Measurements from ENCODE around the gene MCC.

GRCh38 chr5:113364466-113364865 lies 123.8 kb downstream of the MCC start:
- TF ChIP-seq CTCF (IDR thresholded peaks at IDR 0.05) = no peak
- no peak for TF ChIP-seq POLR2A (IDR thresholded peaks at IDR 0.05)
